ENCODE measurements around the gene LMNTD2.

LMNTD2 gene

DNA sequence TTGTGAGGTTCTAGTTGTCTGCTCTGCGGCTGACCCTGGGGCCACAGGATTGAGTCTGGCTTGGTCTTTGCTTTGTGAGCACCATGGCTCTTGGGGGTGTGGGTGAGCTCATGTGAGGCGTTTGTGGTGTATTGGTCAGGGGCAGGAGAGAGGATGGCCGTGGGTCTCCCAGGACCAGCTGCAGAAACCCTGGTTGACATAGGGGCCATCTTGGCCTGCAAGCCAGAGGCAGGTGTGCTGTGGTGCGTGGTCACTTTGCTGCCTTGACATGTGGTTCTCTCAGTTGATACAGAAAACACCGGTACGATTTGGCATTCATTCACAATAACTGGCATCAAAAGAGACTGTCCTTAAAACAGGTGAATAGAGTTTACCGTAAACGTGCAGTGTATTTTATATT is 27.0 kb upstream of the LMNTD2 start:
- no peak for DNase-seq

DNA sequence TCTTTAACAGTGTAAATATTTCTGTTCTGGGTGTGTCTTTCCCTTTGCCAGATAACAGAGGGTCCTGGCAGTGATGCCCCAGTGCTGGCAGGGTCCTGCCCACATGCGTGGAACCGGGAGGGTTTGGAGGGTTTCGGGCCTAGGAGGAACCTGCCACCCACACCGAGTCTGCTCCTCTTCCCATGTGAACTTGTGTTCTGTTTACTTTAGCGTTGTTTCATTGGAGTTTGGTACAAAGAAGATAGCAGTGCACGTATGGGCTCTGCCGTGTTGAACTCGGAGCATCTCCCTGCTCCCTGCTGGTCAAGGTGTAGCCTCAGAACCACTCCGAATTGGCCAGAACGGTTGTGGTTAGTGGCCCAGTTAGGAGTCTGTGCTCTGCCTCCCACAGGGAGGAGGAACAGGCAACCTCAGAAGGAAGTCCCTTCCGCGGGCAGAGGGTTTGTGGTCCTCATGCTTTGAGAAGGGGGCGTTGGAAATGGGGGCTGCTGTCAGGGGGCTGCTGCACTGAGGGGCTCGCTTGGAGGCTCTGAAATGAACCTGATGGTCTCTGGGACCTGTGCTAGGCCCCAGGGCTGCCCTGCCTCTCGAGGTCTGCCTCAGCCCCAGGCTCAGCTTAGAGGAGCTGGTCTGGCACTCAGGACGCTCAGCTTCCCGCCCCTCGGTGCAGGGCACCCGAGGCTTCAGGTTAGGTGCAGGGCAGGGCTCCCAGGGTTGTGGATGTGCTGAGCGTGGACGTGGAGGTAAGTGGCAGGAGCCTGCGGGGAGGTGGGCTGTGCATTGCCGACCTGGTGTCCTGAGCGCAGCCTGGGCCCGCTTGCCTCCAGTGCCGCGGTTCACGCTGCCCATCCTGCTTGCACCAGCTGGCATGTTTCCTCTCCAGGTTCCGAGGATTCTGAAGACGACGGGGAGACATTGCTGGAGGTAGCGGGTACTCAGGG is 26.1 kb upstream of the LMNTD2 start:
- no peak for DNase-seq

DNA sequence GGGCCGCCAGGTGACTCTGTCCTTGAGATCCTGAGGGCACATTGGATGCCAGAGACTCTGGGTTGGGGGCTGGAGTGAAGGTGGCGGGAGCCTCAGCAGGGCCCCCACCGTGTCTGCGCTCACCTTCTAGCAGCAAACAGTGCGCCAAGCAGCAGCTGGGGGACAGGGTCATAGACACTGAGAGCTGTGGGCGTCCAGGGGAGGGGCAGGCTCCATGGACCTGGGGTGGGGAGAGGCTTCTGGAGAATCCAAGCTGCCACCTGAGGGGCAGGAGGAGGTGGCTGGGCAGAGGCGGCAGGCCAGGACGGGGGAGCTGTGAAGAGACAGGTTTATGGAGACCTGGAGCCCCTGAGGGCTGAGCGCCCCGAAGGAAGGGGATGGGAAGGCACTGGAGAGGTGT is 23.7 kb upstream of the LMNTD2 start:
- no peak for DNase-seq

DNA sequence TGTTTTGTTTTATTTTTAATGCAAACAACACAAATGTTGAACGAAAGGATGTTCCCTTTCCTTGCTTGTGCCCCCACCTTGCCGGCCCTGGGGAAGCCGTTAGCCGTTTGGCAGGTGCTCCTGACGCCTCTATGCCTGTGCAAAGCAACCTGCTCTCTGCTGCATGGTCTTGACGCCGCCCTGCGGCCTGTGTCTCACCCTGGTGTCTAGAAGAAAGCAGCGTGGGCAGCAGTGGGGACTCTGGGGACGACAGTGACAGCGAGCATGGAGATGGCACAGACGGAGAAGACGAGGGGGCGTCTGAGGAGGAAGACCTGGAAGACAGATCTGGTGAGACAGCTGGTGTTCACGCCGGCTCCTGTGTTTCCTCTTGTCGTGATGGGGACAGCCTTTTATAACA is 21.2 kb upstream of the LMNTD2 start:
- DNase-seq, result no peak

DNA sequence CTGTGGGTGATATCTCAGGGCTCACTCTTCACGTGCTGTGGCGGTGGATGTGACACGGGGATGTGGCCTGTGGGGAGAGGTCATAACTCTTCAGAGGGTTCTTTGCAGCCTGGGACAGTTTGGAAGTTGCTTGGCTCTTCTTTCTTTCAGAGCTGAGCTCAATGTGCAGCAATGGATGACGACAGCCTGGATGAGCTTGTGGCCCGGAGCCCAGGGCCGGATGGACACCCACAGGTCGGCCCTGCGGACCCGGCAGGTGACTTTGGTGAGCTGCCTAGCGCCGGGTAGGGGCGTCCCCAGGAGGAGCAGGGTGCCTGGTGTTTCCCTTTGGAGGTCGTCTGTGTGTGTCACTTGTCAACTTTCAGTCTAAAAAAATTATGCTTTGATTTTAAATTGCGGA is 20.8 kb upstream of the LMNTD2 start:
- DNase-seq, result no peak

DNA sequence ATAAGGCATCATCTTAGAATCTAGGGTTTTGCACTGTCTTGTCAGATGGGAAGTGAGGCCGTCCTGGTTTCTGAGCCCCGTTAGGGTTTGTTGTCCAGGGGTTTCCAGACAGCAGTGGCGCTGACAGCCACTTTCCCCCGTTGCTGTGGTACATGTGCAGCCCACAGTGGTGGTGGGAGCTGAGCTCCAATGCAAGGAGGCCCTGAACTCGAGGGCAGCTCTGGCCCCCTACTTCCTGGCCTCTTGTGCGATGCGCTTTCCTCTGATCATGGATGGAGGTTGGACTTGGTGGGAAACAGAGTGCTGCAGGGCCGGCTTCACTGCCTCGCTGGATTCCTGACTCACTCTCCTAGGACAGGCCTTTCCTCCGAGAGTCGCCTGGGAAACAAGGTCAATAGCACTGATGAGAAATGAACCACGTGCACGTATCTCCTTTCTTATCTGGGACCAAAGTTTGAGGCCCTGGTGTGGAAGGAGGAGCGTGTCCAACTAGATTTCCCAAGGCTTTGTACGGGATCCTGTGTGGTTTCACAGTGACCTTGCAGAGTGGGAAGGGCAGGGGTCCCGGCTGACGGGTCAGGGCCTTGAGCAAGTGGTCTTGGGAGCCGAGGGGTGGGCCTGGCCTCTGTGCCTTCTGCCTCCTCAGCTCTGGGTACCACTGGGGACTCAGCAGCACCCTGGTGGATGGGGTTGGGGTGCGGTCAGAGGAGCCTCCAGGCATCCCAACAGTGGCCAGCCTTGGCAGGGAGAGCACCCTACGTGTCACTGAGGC is 19.5 kb upstream of the LMNTD2 start:
- DNase-seq, result no peak

DNA sequence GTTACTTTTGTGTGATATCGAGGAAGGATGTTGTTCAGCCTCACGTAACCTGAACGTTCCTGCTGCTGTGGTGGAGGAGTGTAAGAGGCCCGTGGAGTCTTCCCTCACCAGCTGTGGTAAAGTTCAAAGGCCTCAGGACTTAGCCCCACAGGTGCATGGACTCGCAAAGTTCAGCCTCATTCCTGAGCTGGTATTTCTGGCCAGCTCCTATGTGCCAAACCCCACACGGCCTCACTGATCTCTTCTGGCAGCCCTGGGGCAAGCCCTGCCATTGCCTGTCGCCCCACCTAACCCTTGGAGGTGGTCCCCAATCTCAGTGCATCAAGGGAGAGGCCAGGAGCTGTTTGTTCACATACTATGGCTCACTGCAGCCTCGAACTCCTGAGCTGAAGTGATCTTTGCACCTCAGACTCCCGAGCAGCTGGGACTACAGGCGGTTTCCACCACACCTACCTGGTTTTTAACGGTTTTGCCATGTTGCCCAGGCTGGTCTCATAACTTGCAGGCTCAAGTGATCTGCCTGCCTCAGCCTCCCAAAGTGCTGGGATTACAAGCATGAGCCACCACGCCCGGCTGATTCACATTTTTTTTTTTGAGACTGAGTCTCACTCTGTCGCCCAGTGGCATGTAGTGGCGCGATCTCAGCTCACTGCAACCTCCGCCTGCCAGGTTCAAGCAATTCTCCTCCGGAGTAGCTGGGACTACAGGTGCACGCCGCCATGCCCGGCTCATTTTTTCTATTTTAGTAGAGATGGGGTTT is 17.9 kb upstream of the LMNTD2 start:
- DNase-seq, result no peak

DNA sequence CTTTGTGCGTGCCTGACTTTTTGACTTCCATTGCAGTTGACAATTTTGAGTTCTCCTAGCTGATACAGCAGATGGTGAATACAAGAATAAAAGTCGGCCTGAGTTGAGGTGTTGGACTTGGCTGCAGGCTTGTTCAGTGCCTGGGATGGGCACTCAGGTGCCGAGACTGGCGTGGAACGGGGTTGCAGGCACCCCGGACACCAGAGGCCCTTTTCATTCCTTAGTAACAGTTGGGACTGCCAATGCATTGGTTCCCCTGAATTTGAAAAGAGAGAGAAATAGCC is 17.0 kb upstream of the LMNTD2 start:
- no peak for DNase-seq

DNA sequence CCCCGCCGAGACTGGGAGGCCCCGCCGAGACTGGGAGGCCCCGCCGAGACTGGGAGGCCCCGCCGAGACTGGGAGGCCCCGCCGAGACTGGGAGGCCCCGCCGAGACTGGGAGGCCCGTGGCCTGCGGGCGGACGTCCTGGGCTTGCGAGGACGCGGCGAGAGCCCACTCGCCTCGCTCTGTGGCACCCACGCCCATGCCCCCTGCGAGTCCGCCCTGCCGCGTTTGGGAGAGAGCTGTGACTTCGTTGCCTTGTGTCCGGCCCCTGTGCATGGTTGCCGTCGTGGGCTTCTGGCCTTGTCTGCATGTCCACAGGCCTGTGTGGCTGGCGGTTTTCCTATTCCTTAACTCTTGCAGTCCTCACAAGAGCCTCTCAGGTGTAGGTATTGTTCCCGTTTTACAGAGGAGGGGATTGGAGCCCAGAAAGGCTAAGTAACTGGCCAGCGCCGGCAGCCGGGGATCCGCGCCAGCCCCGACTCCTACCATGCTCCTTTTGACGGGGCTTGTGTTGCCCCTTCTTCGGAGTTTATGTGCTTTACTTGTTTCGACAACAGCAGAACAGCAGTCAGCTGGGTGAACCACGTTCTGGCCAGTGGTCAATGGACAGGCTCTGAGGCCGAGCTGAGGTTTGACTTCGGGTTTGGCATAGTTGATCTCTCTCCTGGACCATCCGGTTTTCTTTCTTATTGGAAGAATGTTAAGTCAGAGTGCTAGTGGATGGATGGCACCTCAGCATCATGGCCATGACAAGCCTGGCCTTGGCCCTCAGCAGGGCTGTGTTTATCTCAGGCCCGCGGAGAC is 16.5 kb upstream of the LMNTD2 start:
- no peak for DNase-seq

DNA sequence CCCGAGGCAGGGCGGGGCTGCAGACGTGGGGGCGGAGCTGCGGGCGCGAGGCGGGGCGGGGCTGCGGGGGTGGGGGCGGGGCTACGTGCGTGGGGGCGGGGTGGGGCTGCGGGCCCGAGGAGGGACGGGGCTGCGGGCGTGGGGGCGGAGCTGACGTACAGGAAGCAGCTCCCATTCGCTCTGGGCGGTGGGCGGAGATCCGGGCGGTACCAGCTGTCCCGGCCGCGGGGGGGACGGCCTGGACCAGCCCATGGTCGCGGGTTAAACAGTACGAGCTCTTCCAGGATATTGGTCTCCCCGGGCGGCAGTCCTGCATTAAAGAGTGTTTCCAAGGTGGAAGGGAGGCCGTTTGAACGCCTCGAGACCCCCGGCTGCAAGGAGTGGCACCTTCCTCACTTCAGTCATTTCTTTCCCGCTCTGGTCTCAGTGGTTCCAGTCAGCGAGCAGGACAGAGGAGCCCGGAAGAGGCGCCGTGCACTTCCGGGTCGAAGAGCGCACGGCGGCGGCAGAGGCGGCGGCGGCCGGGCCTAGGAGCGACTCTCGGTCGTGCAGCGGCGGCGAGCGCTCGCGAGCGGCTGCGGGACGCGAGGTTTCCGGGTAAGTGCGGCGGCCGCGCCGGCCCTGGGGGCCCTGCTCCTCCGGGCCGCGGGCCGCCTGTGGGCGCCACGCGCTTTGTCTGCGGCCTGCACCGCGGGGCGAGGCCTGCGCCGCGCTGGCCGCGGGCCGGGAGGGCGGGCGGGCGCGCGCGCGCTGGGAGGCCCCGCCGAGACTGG is 15.6 kb upstream of the LMNTD2 start, which contains the start of gene PHRF1:
Gene PHRF1 (plus strand): TSS at position 475 of the 773 bp plus-strand sequence. CDS start 5,043 bp downstream, outside the sequence.
- DNase-seq, result peak; percentile 95 to 96

DNA sequence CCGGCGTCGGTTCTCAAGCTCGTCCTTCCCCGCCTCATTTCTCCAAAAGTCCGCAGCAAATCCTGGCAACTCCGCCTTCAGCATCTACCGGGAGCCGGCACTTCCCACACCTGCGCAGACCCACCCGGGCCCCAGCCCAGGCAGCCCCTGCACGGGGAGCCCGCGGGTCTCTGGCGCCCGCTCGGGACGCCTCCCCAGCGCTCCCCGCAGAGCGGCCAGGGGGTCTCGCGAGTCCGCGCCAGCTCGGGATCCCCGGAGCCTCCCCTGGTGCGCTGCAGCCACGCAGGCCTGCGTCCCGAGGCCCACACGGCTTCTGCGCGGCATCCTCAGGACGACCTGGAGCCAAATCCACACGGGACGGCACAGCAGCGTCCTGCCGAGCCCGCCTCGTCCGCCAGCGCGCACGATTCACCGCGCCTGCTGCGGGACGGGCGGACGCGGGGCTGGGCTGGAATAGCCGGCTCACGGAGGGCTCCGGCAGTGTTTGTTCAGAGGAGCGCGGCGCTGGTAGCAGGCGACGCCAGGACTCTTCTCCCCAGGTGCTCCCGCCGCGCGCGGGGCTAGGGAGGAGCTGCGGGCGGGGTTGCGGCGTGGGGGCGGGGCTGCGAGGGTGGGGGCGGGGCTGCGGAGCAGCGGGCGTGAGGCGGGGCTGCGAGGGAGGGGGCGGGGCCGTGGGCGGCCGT is 14.9 kb upstream of the LMNTD2 start:
- DNase-seq, result no peak

DNA sequence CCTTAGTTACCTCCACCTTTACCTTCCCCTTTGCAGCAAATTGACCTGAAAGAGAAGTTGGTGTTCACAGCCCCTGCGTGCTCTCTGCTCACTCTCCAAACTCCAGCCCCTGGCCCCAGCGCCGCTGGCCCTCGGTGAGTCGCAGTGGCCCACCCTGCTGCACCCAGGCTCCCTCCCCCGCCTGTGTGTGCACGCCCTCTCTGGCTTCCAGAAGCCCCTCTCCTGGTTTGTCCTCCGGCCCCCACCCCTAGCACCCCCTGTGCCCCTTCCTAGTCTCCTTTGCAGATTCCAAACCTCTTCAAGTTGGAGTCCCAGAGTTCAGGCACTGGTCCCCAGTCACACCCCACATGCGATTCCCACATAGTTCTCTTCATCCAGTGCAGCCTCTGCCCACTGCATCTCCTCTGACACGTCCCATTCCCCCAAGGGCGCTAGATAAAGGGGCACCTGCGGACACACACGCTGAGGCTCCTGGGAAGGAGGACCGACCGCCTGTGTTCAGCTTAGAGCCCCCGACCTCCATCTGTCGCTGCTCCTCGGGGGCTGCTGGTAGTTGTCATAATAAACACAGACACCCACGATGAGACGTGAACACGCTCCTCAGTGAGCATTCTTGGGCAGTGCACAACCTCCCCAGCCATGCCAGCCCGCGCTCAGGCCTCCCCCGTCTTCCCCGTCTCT is 14.2 kb upstream of the LMNTD2 start:
- DNase-seq, result no peak

DNA sequence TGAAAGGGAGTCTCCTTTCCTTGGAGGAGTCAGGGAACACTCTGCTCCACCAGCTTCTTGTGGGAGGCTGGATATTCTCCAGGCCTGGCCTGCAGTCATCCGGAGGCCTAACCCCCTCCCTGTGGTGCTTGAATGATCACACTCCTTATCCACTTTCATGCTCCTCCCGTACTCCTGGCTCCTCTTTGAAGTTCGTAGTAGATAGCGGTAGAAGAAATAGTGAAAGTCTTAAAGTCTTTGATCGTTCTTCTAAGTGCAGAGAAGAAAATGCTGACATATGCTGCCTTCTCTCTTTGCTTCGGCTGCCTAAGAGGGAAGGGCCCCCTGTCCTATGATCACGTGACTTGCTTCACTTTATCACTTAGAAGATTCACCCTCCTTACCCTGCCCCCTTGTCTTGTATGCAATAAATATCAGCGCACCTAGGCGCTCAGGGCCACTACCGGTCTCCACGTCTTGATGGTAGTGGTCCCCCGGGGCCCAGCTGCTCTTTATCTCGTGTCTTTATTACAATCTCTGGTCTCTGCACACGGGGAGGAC is 13.6 kb upstream of the LMNTD2 start:
- DNase-seq, result peak in 1 of 2 donors; percentile 55

DNA sequence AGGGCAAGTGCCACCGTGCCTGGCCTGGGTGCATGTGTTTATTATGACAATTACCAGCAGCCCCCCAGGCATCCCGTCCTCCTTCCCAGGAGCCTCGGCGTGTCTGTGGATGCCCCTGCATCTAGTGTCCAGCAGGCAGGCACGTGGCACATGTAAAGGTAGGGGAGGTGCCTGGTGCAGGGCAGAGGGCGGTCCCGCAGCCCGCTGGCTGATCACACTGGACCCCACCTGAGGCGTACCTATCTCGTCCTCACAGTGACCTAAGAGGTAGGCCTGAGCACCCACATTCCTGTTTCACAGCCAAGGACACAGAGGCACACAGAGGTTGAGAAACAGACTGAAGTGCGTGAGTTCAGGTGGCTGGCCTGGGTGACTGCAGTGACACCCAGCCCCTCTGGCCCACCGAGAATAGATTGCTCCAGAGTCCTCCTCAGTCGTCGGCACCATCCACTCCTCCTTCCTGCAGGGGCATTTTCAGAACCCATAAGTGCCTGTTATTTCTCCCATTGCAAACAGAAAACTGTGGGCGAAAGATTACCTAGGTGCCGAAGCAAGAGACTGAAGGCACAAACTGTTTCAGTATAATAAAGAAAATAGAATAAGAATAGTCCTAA is 12.7 kb upstream of the LMNTD2 start:
- DNase-seq, result no peak

DNA sequence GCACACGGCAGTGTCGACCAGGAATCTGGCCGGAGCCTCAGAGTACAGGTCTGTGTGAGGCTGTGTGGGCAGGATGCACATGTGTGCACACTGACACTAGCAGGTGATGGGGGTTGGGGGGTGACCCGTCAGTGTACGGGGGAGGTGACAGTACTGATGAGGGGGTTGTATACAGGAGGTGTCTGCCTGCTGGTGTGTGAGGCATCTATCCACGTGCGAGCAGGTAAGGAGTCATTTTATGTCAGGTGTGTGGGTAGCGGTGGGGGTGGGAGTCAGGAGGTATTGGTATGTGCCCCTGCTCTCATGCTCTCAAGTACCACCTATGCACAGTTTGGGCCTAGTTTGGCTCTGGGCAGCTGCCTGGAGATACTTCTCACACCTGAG is 11.3 kb upstream of the LMNTD2 start:
- no peak for DNase-seq

DNA sequence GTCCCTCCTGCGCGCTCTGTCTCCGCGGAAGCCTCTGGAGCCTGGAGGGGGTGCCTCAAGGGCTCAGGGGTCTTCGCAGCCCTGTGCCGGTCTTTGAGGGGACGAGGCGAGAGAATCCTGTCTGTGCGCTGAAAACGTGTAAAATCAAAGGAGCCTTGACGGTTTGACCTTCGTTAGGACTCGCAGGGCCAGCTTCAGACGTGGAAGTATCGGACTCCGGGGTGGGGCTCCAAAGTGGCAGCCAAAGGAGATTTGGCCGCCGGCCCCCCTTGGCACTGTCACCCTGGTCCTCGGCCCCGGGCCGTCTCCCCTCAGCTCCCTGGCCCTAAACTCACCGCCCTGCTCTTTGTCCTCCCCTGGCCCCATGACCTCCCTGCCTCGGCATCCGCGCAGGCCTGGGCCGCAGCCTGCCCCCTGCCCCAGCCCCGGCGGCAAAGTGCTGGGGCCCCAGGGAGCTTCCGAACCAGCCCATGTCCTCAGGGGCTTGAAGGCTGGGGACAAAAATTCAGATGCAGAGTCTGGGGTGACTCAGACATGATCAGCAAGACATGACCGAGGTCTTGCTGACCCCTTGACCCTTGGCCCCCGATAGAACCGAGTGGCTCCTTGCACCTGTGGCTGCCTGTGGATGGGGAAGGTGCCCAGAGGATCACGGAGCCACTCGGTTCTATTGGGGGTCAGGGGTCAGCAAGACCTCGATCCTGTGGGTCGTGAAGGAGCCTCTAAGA is 8.8 kb upstream of the LMNTD2 start:
- DNase-seq, result no peak

DNA sequence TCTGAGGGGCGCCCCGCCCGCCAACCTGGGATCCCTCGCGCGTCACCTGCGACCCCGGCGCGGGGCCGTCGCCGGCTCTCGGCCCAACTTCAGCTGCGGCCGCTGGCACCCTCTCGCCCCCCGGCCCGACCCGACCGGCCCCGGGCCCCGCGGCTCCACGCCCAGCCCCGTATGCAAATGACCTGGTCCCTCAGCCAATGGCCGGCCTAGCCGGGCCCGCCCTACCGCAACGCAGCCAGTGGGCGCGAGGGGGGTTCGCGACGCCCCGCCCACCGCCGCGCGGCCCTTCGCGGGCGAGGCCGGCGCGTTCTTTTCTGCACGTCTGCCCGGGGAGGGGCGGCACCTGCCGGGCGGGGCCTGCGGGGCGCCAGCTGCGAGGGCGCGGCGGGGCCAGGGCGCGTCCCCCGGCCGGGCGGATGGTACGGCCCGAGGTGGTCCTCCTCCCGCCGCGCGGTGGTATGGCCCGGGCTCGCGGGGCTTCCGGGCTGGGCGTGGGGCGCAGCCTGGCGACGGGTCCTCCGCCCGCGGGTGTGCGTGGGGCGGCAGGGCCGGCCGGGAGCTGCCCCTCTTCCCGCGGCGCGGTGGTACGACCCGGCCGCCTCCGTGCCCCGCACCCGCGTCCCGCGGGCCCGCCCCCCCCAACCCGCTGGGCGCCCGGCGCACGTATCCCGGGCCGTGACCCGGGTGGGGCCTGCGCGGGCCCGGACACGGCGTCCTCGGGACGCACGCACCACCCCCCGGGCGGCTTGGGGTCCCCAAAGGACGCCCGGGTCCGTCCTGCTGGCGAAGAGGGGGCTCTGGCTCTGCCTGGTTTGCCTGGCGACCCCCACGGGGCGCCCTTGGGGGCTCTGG is 8.0 kb upstream of the LMNTD2 start:
- DNase-seq, result peak; percentile 94 to 95
